IMR-90 (cell line): ENCODE results near the gene PAX3. TPM values are rescaled to one million over a fixed set of nuclear protein-coding genes. Genes with fewer than 3 reads are reported as not detected.

ENCODE experiments used
- ATAC-seq: fragments of 200-7000 bp; cut with Tn5 transposase; 2 replicates; pipeline ENCODE4 v1.9.1; 2020; ENCODE audit warnings: low read depth, mild to moderate bottlenecking, moderate library complexity
- BruUV-seq: library from RNA; stranded (reverse); fragments of 400-500 nt; replicated peaks from 2 replicates; lab custom pipeline; 2021; lab: Mats Ljungman, UMichigan
- CTCF ChIA-PET: fragments of 300-600 bp; formaldehyde crosslinking; extraction: SDS; loops from one replicate; lab custom pipeline; 2021; ENCODE audit warnings: antibody characterized with exemption; lab: Yijun Ruan, JAX
- POLR2A ChIA-PET: fragments of 300-600 bp; sonication (Branson Sonifier 250); formaldehyde crosslinking; loops from one replicate; lab custom pipeline; 2022; ENCODE audit warnings: antibody characterized with exemption; ENCODE audit not compliant: unreplicated experiment; lab: Charles Lee
- DNase-seq: peaks from one replicate; pipeline ENCODE4 v3.0.0; 2013
- H2AFZ ChIP-seq: replicated peaks from 2 replicates; pipeline ENCODE3; 2013; ENCODE audit warnings: low read length, mild to moderate bottlenecking; ENCODE audit not compliant: poor library complexity
- H2AK5ac ChIP-seq: 2 replicates; pipeline ENCODE4 v1.6.1; 2013; ENCODE audit warnings: low read depth, low read length, inconsistent platforms
- H2AK9ac ChIP-seq: replicated peaks from 2 replicates; pipeline ENCODE3; 2013; ENCODE audit warnings: mild to moderate bottlenecking, low read depth, low read length, moderate library complexity; ENCODE audit not compliant: poor library complexity
- H2BK120ac ChIP-seq: 2 replicates; pipeline ENCODE4 v1.6.1; 2013; ENCODE audit warnings: low read depth, low read length, inconsistent platforms
- H2BK15ac ChIP-seq: 3 replicates; pipeline ENCODE4 v1.6.1; 2013; ENCODE audit warnings: low read depth, low read length, inconsistent platforms
- H2BK20ac ChIP-seq: 2 replicates; pipeline ENCODE4 v1.6.1; 2013; ENCODE audit warnings: low read depth, mild to moderate bottlenecking, inconsistent platforms, low read length, moderate library complexity
- H2BK5ac ChIP-seq: 2 replicates; pipeline ENCODE4 v1.6.1; 2013; ENCODE audit warnings: mild to moderate bottlenecking, low read depth, low read length, inconsistent platforms; ENCODE audit not compliant: poor library complexity, severe bottlenecking
- H3K14ac ChIP-seq: replicated peaks from 2 replicates; pipeline ENCODE4 v1.6.1; 2013; ENCODE audit warnings: low read depth, low read length, inconsistent platforms
- H3K18ac ChIP-seq: 2 replicates; pipeline ENCODE4 v1.6.1; 2013; ENCODE audit warnings: low read depth, low read length, control low read depth
- H3K23ac ChIP-seq: 2 replicates; pipeline ENCODE4 v1.6.1; 2013; ENCODE audit warnings: low read depth, low read length, inconsistent platforms
- H3K27ac ChIP-seq: 2 replicates; pipeline ENCODE4 v1.5.1; 2013; ENCODE audit warnings: mild to moderate bottlenecking, control low read depth, low read length; ENCODE audit not compliant: insufficient read depth
- H3K27me3 ChIP-seq: 2 replicates; pipeline ENCODE4 v1.6.1; 2013; ENCODE audit warnings: low read length; ENCODE audit not compliant: control insufficient read depth, insufficient read depth
- H3K36me3 ChIP-seq: 2 replicates; pipeline ENCODE4 v1.6.1; 2013; ENCODE audit warnings: low read length, mixed read lengths; ENCODE audit not compliant: control insufficient read depth, insufficient read depth
- H3K4ac ChIP-seq: 2 replicates; pipeline ENCODE4 v1.6.1; 2013; ENCODE audit warnings: low read depth, low read length, inconsistent platforms
- H3K4me1 ChIP-seq: 2 replicates; pipeline ENCODE4 v1.6.1; 2013; ENCODE audit warnings: low read length, mixed read lengths; ENCODE audit not compliant: control insufficient read depth, insufficient read depth
- H3K4me2 ChIP-seq: 2 replicates; pipeline ENCODE4 v1.6.1; 2013; ENCODE audit warnings: low read depth, mild to moderate bottlenecking, control low read depth, low read length, moderate library complexity
- H3K4me3 ChIP-seq: 2 replicates; pipeline ENCODE4 v1.5.1; 2013; ENCODE audit warnings: low read depth, mild to moderate bottlenecking, control low read depth, low read length, moderate library complexity; ENCODE audit not compliant: insufficient read depth
- H3K56ac ChIP-seq: 2 replicates; pipeline ENCODE4 v1.6.1; 2013; ENCODE audit warnings: low read length, inconsistent platforms; ENCODE audit not compliant: insufficient read depth; ENCODE audit errors: extremely low read depth
- H3K79me1 ChIP-seq, 2 experiments: 2 replicates each; pipeline ENCODE4 v1.6.1; 2013; ENCODE audit warnings: low read length in 2 of 2, inconsistent platforms in 1 of 2, low read depth in 1 of 2
- H3K9ac ChIP-seq: 2 replicates; pipeline ENCODE4 v1.6.1; 2013; ENCODE audit warnings: low read depth, low read length, control low read depth
- H3K9me1 ChIP-seq: 2 replicates; pipeline ENCODE4 v1.6.1; 2013; ENCODE audit warnings: low read length, inconsistent platforms; ENCODE audit not compliant: insufficient read depth
- H3K9me3 ChIP-seq: 2 replicates; pipeline ENCODE4 v1.6.1; 2013; ENCODE audit warnings: low read length; ENCODE audit not compliant: control insufficient read depth, insufficient read depth
- H4K20me1 ChIP-seq: 2 replicates; pipeline ENCODE4 v1.6.1; 2013; ENCODE audit warnings: low read length, inconsistent platforms; ENCODE audit not compliant: insufficient read depth
- H4K5ac ChIP-seq: 2 replicates; pipeline ENCODE4 v1.6.1; 2013; ENCODE audit warnings: mild to moderate bottlenecking, low read depth, low read length, control low read depth
- H4K8ac ChIP-seq, 2 experiments: 2 replicates each; pipeline ENCODE4 v1.6.1; 2013; ENCODE audit warnings: low read depth in 2 of 2, low read length in 2 of 2, control low read depth in 1 of 2, inconsistent platforms in 1 of 2
- H4K91ac ChIP-seq: 2 replicates; pipeline ENCODE4 v1.6.1; 2013; ENCODE audit warnings: low read depth, low read length, inconsistent platforms; ENCODE audit not compliant: insufficient read depth
- BHLHE40 ChIP-seq: fragments of 150-350 bp; IDR thresholded peaks from 2 replicates; pipeline ENCODE4 v1.6.1; 2016; ENCODE audit warnings: mild to moderate bottlenecking, low read depth, low read length
- CEBPB ChIP-seq: IDR thresholded peaks from 2 replicates; pipeline ENCODE4 v1.6.1; 2012; ENCODE audit warnings: low read depth, low read length, improper control_type of control experiment
- CHD1 ChIP-seq: IDR thresholded peaks from 2 replicates; pipeline ENCODE4 v1.6.1; 2012; ENCODE audit warnings: low read depth, low read length, improper control_type of control experiment
- CTCF ChIP-seq: conservative IDR thresholded peaks from 2 replicates; pipeline ENCODE4 v1.5.1; 2012; ENCODE audit warnings: mild to moderate bottlenecking, low read depth, low read length, improper control_type of control experiment
- ELK1 ChIP-seq: fragments of 150-350 bp; IDR thresholded peaks from 2 replicates; pipeline ENCODE4 v1.6.1; 2016; ENCODE audit warnings: low read depth, mild to moderate bottlenecking, low read length, moderate library complexity, borderline replicate concordance
- FOS ChIP-seq: fragments of 150-350 bp; IDR thresholded peaks from 2 replicates; pipeline ENCODE4 v1.6.1; 2016; ENCODE audit warnings: low read depth, low read length
- MAFK ChIP-seq: IDR thresholded peaks from 2 replicates; pipeline ENCODE4 v1.6.1; 2012; ENCODE audit warnings: low read depth, low read length, improper control_type of control experiment
- MAZ ChIP-seq: IDR thresholded peaks from 2 replicates; pipeline ENCODE4 v1.6.1; 2012; ENCODE audit warnings: low read depth, mild to moderate bottlenecking, low read length, improper control_type of control experiment, moderate library complexity, borderline replicate concordance
- MXI1 ChIP-seq: IDR thresholded peaks from 2 replicates; pipeline ENCODE4 v1.6.1; 2012; ENCODE audit warnings: low read depth, mild to moderate bottlenecking, low read length, moderate library complexity, borderline replicate concordance
- NFE2L2 ChIP-seq: fragments of 150-350 bp; IDR thresholded peaks from 2 replicates; pipeline ENCODE4 v1.6.1; 2016; ENCODE audit warnings: low read depth, mild to moderate bottlenecking, low read length
- POLR2A ChIP-seq: IDR thresholded peaks from 2 replicates; pipeline ENCODE4 v1.6.1; 2012; ENCODE audit warnings: mild to moderate bottlenecking, low read depth, low read length
- RAD21 ChIP-seq: IDR thresholded peaks from 2 replicates; pipeline ENCODE4 v1.6.1; 2012; ENCODE audit warnings: low read length, improper control_type of control experiment
- RCOR1 ChIP-seq: IDR thresholded peaks from 2 replicates; pipeline ENCODE4 v1.6.1; 2012; ENCODE audit warnings: mild to moderate bottlenecking, low read length, improper control_type of control experiment; ENCODE audit not compliant: insufficient replicate concordance
- RFX5 ChIP-seq: IDR thresholded peaks from 2 replicates; pipeline ENCODE4 v1.8.0; 2012; ENCODE audit warnings: low read depth, mild to moderate bottlenecking, low read length, moderate library complexity
- SMC3 ChIP-seq: fragments of 150-350 bp; IDR thresholded peaks from 2 replicates; pipeline ENCODE4 v1.6.1; 2016; ENCODE audit warnings: low read depth, mild to moderate bottlenecking, antibody characterized with exemption, low read length, moderate library complexity
- USF2 ChIP-seq: fragments of 150-350 bp; IDR thresholded peaks from 2 replicates; pipeline ENCODE4 v1.6.1; 2017; ENCODE audit warnings: mild to moderate bottlenecking, antibody characterized with exemption, low read length, low read depth
- WGBS, 2 experiments: methylation state at CpG; one replicate each; pipeline versions ENCODE4 v1.1.5 to v1.1.7; 2013; ENCODE audit warnings: missing lambda C conversion rate in 2 of 2; ENCODE audit not compliant: insufficient read length in 1 of 2; ENCODE audit errors: extremely low coverage in 2 of 2; 5-methylcytosine and 5-hydroxymethylcytosine counted together
- dilution Hi-C: fragments of 300-500 bp; cut with HindIII; formaldehyde crosslinking; loops from one replicate; pipeline ENCODE4 v1.14.3; 2018; ENCODE audit warnings: low sequenced_read_pairs; ENCODE audit not compliant: unreplicated experiment
- in situ Hi-C: fragments of 300-500 bp; cut with MboI; formaldehyde crosslinking; loops from 3 replicates; pipeline ENCODE4 v1.14.3; 2019; ENCODE audit warnings: low sequenced_read_pairs, inconsistent platforms, mixed read lengths
- intact Hi-C: fragments of 100-400 bp; cut with micrococcal nuclease; formaldehyde crosslinking; loops from 2 replicates; pipeline ENCODE4 v1.10.0; 2022
- polyA plus RNA-seq, 3 experiments: library from polyadenylated mRNA; depleted of rRNA; stranded (reverse); fragments of >200 nt; gene quantifications; 2 replicates each; pipeline ENCODE4 v1.2.3, GENCODE V29; 2012; ENCODE audit warnings: low replicate concordance in 1 of 3
- total RNA-seq: library from RNA; depleted of rRNA; stranded (reverse); fragments of >200 nt; gene quantifications from 2 replicates; pipeline ENCODE4 v1.2.3, GENCODE V29; 2012

The PAX3 gene
- total and polyA plus RNA-seq, 2 of the 4 experiments (the other 2 are of a cell fraction): not detected

GRCh38 chr2:222291485-222291841, 7.3 kb downstream of the PAX3 start:
- no peak overlapping the region for H3K27ac ChIP-seq

More at GRCh38 chr2:222291485-222291841, 7.3 kb downstream of the PAX3 start:
- Histone ChIP-seq H4K91ac (no peak overlapping the region), H3K56ac (no peak overlapping the region), H3K4me3 (no peak overlapping the region), H3K79me1 (no peaks in the 10 kb centered on the region), H2AK9ac (no peak overlapping the region), H2BK120ac (no peak overlapping the region), H4K5ac (no peak overlapping the region), H2BK15ac (no peak overlapping the region), H4K8ac (no peak overlapping the region), H3K4ac (no peak overlapping the region), H2AFZ (no peak overlapping the region), H2BK20ac (no peak overlapping the region), H4K20me1 (no peaks in the 10 kb centered on the region), H3K9me1 (no peaks in the 10 kb centered on the region), H3K27me3 (peaks cover 76% of the 10 kb centered on the region), H3K23ac (no peak overlapping the region), H3K36me3 (no peaks in the 10 kb centered on the region), H2AK5ac (no peak overlapping the region), H3K4me2 (no peak overlapping the region), H3K18ac (no peak overlapping the region), H2BK5ac (no peak overlapping the region), H3K9ac (no peak overlapping the region), H3K9me3 (peaks cover 2% of the 10 kb centered on the region), H3K14ac (no peak overlapping the region), H3K4me1 (no peaks in the 10 kb centered on the region; the same call in 1 of the 2 replicates)
- TF ChIP-seq CTCF: no peak
- no peak for TF ChIP-seq USF2
- no peak for TF ChIP-seq POLR2A
- TF ChIP-seq BHLHE40: no peak
- TF ChIP-seq FOS: no peak
- TF ChIP-seq MAZ: no peak
- TF ChIP-seq SMC3: no peak
- TF ChIP-seq CEBPB: no peak
- no peak for TF ChIP-seq NFE2L2
- no peak for TF ChIP-seq RCOR1
- TF ChIP-seq RAD21: no peak
- TF ChIP-seq MXI1: no peak
- TF ChIP-seq MAFK: no peak
- TF ChIP-seq ELK1: no peak
- no peak for TF ChIP-seq RFX5
- no peak for TF ChIP-seq CHD1
- no peak for DNase-seq
- intact Hi-C loops (no loop called here), dilution Hi-C loops (no loop called here), in situ Hi-C loops (no loop called here)
- BruUV-seq: no TSS peak
- whole genome bisulfite sequencing, 2 experiments: no CpG with 5 or more reads among the region's 4 CpGs
- ATAC-seq: no peak
- ChIA-PET POLR2A (no interaction called here), CTCF (interaction anchor here (1.1 kb wide), 1 partner anchor 306 kb away, joined by 3 read pairs; no protein-coding TSS in a partner anchor)
